NCI-H446 (cell line): ENCODE data around the gene HMGB3.
A peak's percentile ranks its signal among the peaks of the same experiment; 100 is the strongest.
"Not testable (repeated sequence)": the region's sequence is repeated elsewhere in the genome, so short reads cannot be mapped to it uniquely, and the experiment has no call there.

Experiments used
- DNase-seq, 2 experiments: peaks; one replicate each; lab custom pipeline; 2025; lab: John Stamatoyannopoulos, UW

The HMGB3 gene

GRCh38 chrX:150982788-150983520 lies at the start of gene HMGB3:
Gene HMGB3 (plus strand): TSS chrX:150983335. CDS start chrX:150985600, 2,265 bp downstream.
- peak; percentile 78 to 95 for DNase-seq

- no peak for DNase-seq
These were observed 49.2 kb upstream of the HMGB3 start for GRCh38 chrX:150933945-150934350.

DNA sequence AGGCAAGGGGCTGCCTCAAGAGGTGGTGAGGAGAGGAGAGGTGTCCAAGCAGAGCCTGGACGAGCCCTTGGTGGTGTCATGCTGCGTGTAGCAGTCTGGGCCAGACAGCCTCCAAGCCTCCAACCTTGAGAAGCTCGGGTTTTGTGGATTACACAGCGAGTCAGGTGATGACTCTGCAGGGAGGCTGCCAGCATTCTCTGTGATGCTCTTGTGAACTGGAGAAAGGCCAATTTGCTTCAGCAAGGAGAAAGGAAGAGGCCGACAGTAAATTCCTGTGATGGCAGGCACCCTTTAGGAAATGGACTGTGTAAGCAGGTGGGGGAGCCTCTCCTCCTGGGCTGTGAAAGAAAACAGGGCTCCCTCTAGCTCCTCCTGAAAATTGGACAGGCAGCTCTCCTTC lies 48.7 kb upstream of the HMGB3 start:
- peak; percentile 8 to 54 for DNase-seq

DNA sequence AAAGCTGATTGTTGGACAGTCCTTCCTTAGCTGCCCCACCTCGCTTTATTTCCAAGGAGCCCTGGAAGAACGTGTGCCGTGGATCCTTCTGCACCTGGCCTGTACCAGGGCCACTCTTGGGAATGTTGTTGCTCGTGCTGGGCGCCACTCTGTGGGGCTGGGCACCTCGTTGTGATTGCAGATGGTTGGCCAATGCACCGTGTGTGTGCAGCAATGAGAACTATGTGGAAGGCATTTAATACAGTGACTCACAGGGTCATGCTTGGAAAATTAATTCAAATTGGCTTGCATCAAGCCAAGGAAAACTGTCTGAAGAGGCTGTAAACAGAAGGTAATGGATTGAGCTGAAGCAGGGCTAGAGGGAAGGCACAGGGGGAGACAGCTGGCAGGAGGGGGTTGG lies 47.7 kb upstream of the HMGB3 start:
- peak in 1 of 2 experiments; percentile 14 for DNase-seq

DNA sequence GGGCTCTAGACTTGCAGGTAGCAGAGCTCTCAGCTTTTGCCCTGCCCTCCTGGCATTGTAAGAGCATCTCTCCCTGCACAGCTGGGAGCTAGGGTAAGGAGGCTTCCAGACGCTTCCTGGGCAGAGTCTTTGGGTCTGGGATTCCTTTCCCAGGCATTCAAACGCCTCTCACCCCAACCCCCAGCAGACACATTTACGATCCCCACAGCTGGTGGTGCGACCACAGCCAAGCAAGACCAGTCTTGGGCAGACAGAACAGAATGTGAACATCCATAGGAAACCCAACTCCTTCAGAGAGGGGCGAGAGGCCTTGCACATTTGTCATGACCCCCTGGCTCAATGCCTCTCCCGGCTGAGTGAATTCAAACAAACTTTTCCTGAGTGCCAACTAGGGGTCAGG lies 46.6 kb upstream of the HMGB3 start:
- DNase-seq, result no peak

DNA sequence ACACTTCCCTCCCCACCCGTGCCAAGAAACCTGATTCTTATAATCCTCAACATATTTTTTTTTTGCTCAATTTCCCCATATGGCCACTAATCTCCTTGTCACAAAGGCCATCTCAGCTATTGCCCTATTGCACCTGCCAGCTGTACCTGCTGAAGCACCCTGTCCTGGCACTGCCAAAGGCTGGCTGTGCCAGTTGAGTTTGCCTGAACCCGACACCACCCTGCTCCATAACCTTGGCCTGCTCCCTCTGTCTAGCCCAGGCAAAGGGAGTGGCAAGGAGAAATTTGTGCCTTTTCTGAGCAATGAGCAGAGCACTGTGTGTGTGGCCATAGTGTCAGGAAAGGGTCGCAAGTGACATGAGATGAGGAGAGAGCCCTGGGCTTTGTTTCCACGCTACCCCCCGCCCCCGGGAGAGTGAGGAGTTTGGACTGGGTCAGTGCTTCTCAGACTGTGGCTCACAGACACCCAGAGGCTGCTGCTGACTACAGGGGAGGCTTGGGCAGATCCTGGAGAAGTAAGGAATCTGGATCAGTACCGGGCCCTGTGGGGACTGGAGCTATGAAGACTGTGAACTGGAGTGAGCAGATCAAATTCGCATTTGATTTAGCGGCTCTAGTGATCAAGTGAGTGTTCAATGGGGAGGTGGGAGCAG lies 42.2 kb upstream of the HMGB3 start:
- no peak for DNase-seq

- DNase-seq, result no peak
These were observed 41.6 kb upstream of the HMGB3 start for GRCh38 chrX:150941580-150941979.

GRCh38 chrX:150942942-150943594 lies 40.1 kb upstream of the HMGB3 start:
- DNase-seq, result no peak

- no peak for DNase-seq
These were observed 38.9 kb upstream of the HMGB3 start for GRCh38 chrX:150944233-150944632.

DNA sequence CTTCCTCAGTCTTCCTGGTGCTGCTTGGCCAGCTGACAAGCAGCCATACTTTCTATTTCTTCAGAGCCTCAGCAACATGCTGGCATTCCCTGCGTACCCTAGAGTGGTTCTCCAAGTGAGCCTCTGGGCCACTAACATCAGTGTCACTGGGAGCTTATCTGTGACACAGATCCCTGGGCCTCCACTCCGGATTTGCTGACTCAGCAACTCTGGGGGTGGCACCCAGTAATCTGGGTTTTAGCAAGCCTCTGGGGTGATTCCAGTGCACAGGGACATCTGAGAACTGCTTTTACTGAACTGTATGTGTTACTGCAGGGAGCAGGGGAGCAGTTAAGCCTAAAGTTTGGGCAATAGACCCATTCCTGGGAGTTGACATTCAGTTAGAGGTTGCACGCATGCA lies 28.2 kb upstream of the HMGB3 start:
- no peak for DNase-seq

DNA sequence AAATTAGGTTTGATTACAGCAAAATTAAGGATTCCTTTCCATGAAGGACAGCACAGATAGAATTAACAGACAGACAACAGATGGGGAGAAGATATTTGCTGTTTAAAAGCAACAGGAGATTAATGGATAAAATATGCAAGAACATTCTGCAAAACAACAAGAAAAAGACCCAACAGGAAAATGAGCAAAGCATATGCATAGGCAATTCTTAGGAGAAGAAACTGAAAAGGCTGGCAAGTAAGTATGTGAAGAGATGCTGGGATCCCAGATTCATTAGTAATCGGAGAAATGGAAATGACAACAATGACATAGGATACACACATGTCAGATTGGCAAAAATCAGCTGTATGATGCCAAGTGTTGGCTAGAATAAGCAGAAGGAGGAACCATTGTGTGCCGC lies 27.5 kb upstream of the HMGB3 start:
- DNase-seq, result no peak

- peak; percentile 43 to 82 for DNase-seq
These were observed 25.0 kb upstream of the HMGB3 start for GRCh38 chrX:150958177-150958576.

GRCh38 chrX:150959557-150959956 lies 23.6 kb upstream of the HMGB3 start:
- no peak for DNase-seq

- no peak for DNase-seq
These were observed 21.5 kb upstream of the HMGB3 start for GRCh38 chrX:150961631-150962030.

- not testable (repeated sequence) for DNase-seq
These were observed 18.7 kb upstream of the HMGB3 start for GRCh38 chrX:150964416-150964815.

DNA sequence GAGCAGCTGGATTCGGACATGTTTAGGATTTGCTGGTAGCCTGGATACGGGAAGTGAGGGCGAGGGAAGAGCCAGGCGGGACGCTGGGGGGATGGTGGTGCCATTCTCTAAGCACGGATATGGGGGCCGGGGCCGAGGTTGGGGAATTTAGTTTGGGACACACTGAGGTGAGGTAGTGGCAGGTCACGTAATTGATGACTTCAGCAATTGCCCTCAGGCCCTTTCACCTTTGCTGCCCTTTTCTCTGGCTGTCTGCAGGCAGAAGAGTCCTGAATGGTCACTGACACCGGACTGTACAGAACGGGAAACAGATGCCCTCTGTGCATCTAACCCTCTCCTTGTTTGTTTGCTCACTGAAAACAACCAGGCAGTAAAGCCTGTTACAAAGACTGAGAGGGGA lies 16.9 kb upstream of the HMGB3 start:
- no peak for DNase-seq

DNA sequence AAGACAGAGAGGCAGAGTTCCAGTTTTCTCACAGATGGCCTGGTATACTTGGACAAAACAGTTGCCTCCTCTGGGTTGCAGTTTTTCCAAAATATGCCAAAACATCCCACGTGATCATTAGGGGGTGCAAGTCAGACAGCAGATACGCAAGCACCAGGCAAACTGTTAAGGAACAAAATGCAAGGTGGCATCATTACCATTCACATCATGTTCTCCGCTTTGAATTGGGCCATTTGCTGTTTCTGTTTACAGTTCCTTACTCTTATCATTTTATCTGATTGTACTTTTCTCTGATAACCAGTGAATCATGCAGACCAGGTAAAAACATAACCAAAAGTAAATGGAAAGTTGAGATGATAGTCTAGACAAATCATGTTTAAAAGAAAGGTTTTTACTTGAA lies 16.4 kb upstream of the HMGB3 start:
- no peak for DNase-seq

DNA sequence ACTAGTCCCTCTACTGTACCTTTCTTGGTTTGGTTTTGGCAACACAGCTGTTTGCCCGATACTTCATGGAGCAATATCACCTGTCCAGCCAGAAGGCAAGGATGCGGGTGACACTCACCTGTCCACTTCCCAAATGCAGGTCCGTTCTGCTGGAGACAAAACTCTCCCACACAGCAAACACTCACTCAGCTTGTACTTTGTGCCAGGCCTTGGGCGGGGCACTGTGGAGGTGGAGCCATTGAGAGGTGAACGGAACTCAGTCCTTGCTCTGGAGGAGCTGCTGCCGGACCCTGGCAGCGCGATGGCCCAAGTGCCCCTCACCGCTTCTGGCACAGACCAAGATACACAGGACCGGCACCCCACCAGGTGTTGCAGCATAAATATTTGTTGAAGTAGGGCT lies 15.3 kb upstream of the HMGB3 start:
- DNase-seq, result no peak

DNA sequence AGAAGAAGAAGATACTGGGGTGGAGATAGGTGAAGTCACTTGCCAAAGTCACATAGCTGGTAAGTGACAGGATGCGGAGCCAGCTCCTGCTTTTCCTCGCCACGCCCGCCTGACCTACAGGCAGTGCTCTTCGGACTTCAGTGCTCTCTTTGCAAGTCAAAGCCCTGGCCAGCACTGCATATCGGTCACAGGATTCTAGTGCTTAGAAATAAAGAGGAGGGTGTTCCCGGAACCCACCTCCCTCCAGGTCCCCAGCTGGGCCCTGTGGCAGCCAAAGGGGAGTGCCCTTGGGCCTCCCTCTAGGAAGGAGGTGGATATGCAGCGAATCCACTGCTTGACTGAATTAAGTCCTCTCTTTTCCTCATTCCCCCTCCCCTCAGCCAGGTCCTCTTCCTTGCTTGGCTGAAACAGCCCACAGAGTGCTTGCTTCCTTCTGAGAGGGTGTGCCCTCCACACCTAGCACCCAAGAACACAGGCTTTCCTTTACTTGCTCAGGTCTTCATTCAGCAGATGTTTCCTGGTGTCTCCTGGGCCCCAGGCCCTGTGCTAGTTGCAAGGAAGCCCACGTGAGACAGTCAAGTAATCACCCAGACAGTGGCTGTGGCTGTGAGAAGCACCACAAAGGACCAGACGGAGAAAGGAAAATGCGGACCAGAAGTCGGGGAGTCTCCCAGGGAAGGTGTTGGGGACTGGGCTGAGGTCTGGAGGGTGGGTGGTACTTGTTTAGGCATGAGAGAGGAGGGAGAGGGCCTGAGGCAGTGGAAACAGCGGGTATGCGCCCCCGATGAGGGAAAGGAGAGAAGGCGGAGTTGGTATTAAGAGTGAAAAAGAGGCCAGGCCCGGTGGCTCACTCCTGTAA lies 14.0 kb upstream of the HMGB3 start:
- no peak for DNase-seq

DNA sequence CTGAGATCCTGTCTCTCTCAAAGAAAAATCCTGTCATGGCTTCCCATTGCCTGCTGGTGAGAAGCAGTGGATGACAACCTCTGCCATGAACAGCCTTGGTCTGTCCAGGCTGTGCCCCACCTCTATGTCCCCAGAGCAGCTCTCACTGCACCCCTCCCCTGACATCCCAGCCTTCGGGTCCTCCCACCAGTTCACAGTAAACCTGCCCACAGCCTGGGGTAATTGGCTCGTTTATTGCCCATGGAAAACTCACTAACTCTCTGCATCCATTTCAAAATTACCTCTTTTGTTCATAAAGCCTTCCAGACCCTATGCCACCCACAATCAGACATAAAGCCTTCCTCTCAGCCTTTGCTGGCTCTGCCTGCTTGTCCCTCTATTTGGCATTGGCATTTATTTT lies 10.7 kb upstream of the HMGB3 start:
- no peak for DNase-seq

GRCh38 chrX:150975655-150976390 lies 7.3 kb upstream of the HMGB3 start:
- DNase-seq, result no peak
